Activated T-cell treated with anti-CD3 and anti-CD28 coated beads, Interleukin-2, amount 50 U/mL, for 4 hours (primary cell): ENCODE results near the gene OPN3. TPM values are rescaled to one million over a fixed set of nuclear protein-coding genes. Genes with fewer than 3 reads are reported as not detected.

Experiments
- ATAC-seq, 2 donors: fragments of 200-7000 bp; cut with Tn5 transposase; one replicate each; pipeline ENCODE4 v1.10.0; 2021
- DNase-seq: peaks from one replicate; pipeline ENCODE4 v3.0.0-alpha.2; 2020
- H3K27me3 Mint-ChIP-seq: one replicate; pipeline ENCODE4 v1.8.0; 2021; ENCODE audit warnings: low read depth, mixed read lengths
- H3K36me3 Mint-ChIP-seq: one replicate; pipeline ENCODE4 v1.8.0; 2022; ENCODE audit warnings: mixed read lengths; ENCODE audit not compliant: insufficient read depth
- H3K4me1 Mint-ChIP-seq: one replicate; pipeline ENCODE4 v1.8.0; 2021; ENCODE audit warnings: low read depth, mixed read lengths
- H3K4me3 Mint-ChIP-seq: one replicate; pipeline ENCODE4 v1.8.0; 2021; ENCODE audit warnings: mild to moderate bottlenecking, moderate library complexity, mixed read lengths
- H3K9me3 Mint-ChIP-seq: one replicate; pipeline ENCODE4 v1.8.0; 2021; ENCODE audit warnings: mixed read lengths
- total RNA-seq, 3 donors: library from RNA; stranded (reverse); gene quantifications; one replicate each; pipeline ENCODE4 v1.2.1, GENCODE V29; 2021

Gene OPN3
- total RNA-seq, 3 donors from 2014 or later = 6.2 to 8.5 (median 6.9) TPM

GRCh38 chr1:241560146-241560848 is 79.9 kb downstream of the OPN3 start:
- Mint-ChIP-seq H3K27me3 (peaks cover 5% of the 10 kb centered on the region), H3K4me1 (no peaks in the 10 kb centered on the region), H3K9me3 (no peaks in the 10 kb centered on the region), H3K4me3 (no peak overlapping the region), H3K36me3 (no peaks in the 10 kb centered on the region)
- ATAC-seq (no peak), DNase-seq (no peak)

- H3K4me3 Mint-ChIP-seq = no peak overlapping the region
- H3K4me1 Mint-ChIP-seq = peaks cover 2% of the 10 kb centered on the region
- peaks cover 5% of the 10 kb centered on the region for H3K27me3 Mint-ChIP-seq
- no peak for DNase-seq
- no peaks in the 10 kb centered on the region for H3K36me3 Mint-ChIP-seq
- no peaks in the 10 kb centered on the region for H3K9me3 Mint-ChIP-seq
- ATAC-seq = no peak
These were observed 82.5 kb downstream of the OPN3 start for GRCh38 chr1:241557551-241558193.

GRCh38 chr1:241557031-241557430 is 83.1 kb downstream of the OPN3 start:
- Mint-ChIP-seq H3K9me3 (no peaks in the 10 kb centered on the region), H3K4me1 (peaks cover 8% of the 10 kb centered on the region), H3K36me3 (no peaks in the 10 kb centered on the region), H3K4me3 (no peak overlapping the region), H3K27me3 (peaks cover 5% of the 10 kb centered on the region)
- ATAC-seq = no peak
- DNase-seq = no peak

- Mint-ChIP-seq H3K27me3 (peaks cover 5% of the 10 kb centered on the region), H3K4me1 (peaks cover 23% of the 10 kb centered on the region), H3K4me3 (no peak overlapping the region), H3K36me3 (no peaks in the 10 kb centered on the region), H3K9me3 (no peaks in the 10 kb centered on the region)
- ATAC-seq (no peak), DNase-seq (no peak)
These were observed 84.6 kb downstream of the OPN3 start for GRCh38 chr1:241555526-241555925.

- Mint-ChIP-seq H3K4me3 (no peak overlapping the region), H3K36me3 (no peaks in the 10 kb centered on the region)
- DNase-seq = no peak
These were observed 86.1 kb downstream of the OPN3 start for GRCh38 chr1:241553886-241554592.

GRCh38 chr1:241551759-241552638 is 88.2 kb downstream of the OPN3 start:
- H3K27me3 Mint-ChIP-seq = peaks cover 3% of the 10 kb centered on the region
- H3K4me1 Mint-ChIP-seq = peaks cover 24% of the 10 kb centered on the region
- no peaks in the 10 kb centered on the region for H3K9me3 Mint-ChIP-seq
- ATAC-seq = peak; percentile 92 to 93
- peak; percentile 14 for DNase-seq
- H3K4me3 Mint-ChIP-seq = peak overlapping the region; percentile 82
- H3K36me3 Mint-ChIP-seq = no peaks in the 10 kb centered on the region

More at GRCh38 chr1:241553886-241554592, 86.1 kb downstream of the OPN3 start:
- H3K4me1 Mint-ChIP-seq = peaks cover 24% of the 10 kb centered on the region
- ATAC-seq = no peak
- peaks cover 3% of the 10 kb centered on the region for H3K27me3 Mint-ChIP-seq
- H3K9me3 Mint-ChIP-seq = no peaks in the 10 kb centered on the region

GRCh38 chr1:241550318-241550717 is 89.9 kb downstream of the OPN3 start:
- Mint-ChIP-seq H3K4me3 (no peak overlapping the region), H3K36me3 (peaks cover 2% of the 10 kb centered on the region), H3K27me3 (peaks cover 8% of the 10 kb centered on the region), H3K9me3 (no peaks in the 10 kb centered on the region), H3K4me1 (peaks cover 24% of the 10 kb centered on the region)
- ATAC-seq = no peak
- no peak for DNase-seq

GRCh38 chr1:241548008-241548407 is 92.2 kb downstream of the OPN3 start:
- H3K4me1 Mint-ChIP-seq = peaks cover 24% of the 10 kb centered on the region

More at GRCh38 chr1:241548008-241548407, 92.2 kb downstream of the OPN3 start:
- H3K9me3 Mint-ChIP-seq = no peaks in the 10 kb centered on the region
- peaks cover 2% of the 10 kb centered on the region for H3K36me3 Mint-ChIP-seq
- ATAC-seq (no peak), DNase-seq (no peak)
- peaks cover 10% of the 10 kb centered on the region for H3K27me3 Mint-ChIP-seq
- H3K4me3 Mint-ChIP-seq = no peak overlapping the region

Other genes with a start within 250 kb of the OPN3 start
- 10 to 100 TPM; 76.7 to 85.7 (median 78.3) TPM for gene FH, start 120.6 kb downstream of the OPN3 start, total RNA-seq
- gene KMO, start 108.0 kb downstream of the OPN3 start, total RNA-seq = under 1 TPM; 0.34 to 0.91 (median 0.49) TPM
- gene CHML, start within 50 bp of the OPN3 start, total RNA-seq = 10 to 100 TPM; 27.2 to 46.7 (median 28.9) TPM
- gene WDR64, start 11.9 kb upstream of the OPN3 start, total RNA-seq = under 1 TPM in 2 of 3 donors, not detected in 1; 0.13 to 0.14 TPM
- 10 to 100 TPM; 24.0 to 36.1 (median 25.5) TPM for gene EXO1, start 207.8 kb upstream of the OPN3 start, total RNA-seq